ENCODE results near the gene HCFC1R1. TPM values are rescaled to one million over a fixed set of nuclear protein-coding genes. Genes with fewer than 3 reads are reported as not detected.

Gene HCFC1R1
- total RNA-seq, 2 experiments from 2014 or later = 24.2 to 24.8 TPM

- POLR2A ChIA-PET = interaction anchor here (0.6 kb wide), 1 partner anchor 163 kb away, joined by 3 read pairs; no protein-coding TSS in a partner anchor
- H3K27ac Mint-ChIP-seq = no peak overlapping the region
These were observed 2.2 kb upstream of the HCFC1R1 start for GRCh38 chr16:3026003-3026378.

GRCh38 chr16:3025032-3026002 lies 1.6 kb upstream of the HCFC1R1 start:
- Mint-ChIP-seq H3K36me3 (ENCODE audit: low read depth) (peaks cover 14% of the 10 kb centered on the region), H3K4me1 (ENCODE audit: low read depth) (peaks cover 56% of the 10 kb centered on the region), H3K9me3 (no peaks in the 10 kb centered on the region), H3K27ac (no peak overlapping the region), H3K27me3 (peaks cover 16% of the 10 kb centered on the region), H3K4me3 (peak overlapping the region; percentile 77)
- DNase-seq (no peak), ATAC-seq (no peak)
- intact Hi-C loops (cut with micrococcal nuclease) = no loop called here
- no peak for TF ChIP-seq CTCF (IDR thresholded peaks at IDR 0.05)
- POLR2A ChIA-PET = interaction anchor here (1.4 kb wide), 1 partner anchor 26 kb away, joined by 3 read pairs; no protein-coding TSS in a partner anchor
- CTCF ChIA-PET = interaction anchor here (1.4 to 10.5 kb wide), 5 partner anchors 6 to 104 kb away, joined by 3 to 135 read pairs (median 11); no protein-coding TSS in a partner anchor

More at GRCh38 chr16:3026003-3026378, 2.2 kb upstream of the HCFC1R1 start:
- TF ChIP-seq CTCF (IDR thresholded peaks at IDR 0.05) = no peak
- peaks cover 53% of the 10 kb centered on the region for H3K4me1 Mint-ChIP-seq (ENCODE audit: low read depth)
- intact Hi-C loops (cut with micrococcal nuclease) = no loop called here
- H3K9me3 Mint-ChIP-seq = no peaks in the 10 kb centered on the region
- peaks cover 14% of the 10 kb centered on the region for H3K36me3 Mint-ChIP-seq (ENCODE audit: low read depth)
- no peak for DNase-seq
- no peak overlapping the region for H3K4me3 Mint-ChIP-seq
- H3K27me3 Mint-ChIP-seq = peaks cover 20% of the 10 kb centered on the region
- CTCF ChIA-PET = interaction anchor here (1.4 to 10.5 kb wide), 4 partner anchors 5 to 43 kb away, joined by 3 to 135 read pairs (median 110); partner anchors contain the start of genes CLDN6, HCFC1R1, THOC6 and TNFRSF12A
- no peak for ATAC-seq

- H3K36me3 Mint-ChIP-seq (ENCODE audit: low read depth) = peaks cover 14% of the 10 kb centered on the region
- no peaks in the 10 kb centered on the region for H3K9me3 Mint-ChIP-seq
- ChIA-PET POLR2A (interaction anchor here (0.5 to 1.3 kb wide), 2 partner anchors 9 to 34 kb away, joined by 3 read pairs; no protein-coding TSS in a partner anchor), CTCF (interaction anchor here (1.2 to 10.5 kb wide), 7 partner anchors 8 to 111 kb away, joined by 3 to 135 read pairs (median 7); partner anchors contain the start of gene ZNF213)
- DNase-seq (no peak), ATAC-seq (no peak)
- intact Hi-C loops (cut with micrococcal nuclease) = no loop called here
- H3K4me1 Mint-ChIP-seq (ENCODE audit: low read depth) = peaks cover 48% of the 10 kb centered on the region
- peaks cover 4% of the 10 kb centered on the region for H3K27me3 Mint-ChIP-seq
- TF ChIP-seq CTCF (IDR thresholded peaks at IDR 0.05) = no peak
- H3K27ac Mint-ChIP-seq = peak overlapping the region; percentile 97
- H3K4me3 Mint-ChIP-seq = peak overlapping the region; percentile 77
These were observed 400 bp downstream of the HCFC1R1 start for GRCh38 chr16:3023415-3023668.

DNA sequence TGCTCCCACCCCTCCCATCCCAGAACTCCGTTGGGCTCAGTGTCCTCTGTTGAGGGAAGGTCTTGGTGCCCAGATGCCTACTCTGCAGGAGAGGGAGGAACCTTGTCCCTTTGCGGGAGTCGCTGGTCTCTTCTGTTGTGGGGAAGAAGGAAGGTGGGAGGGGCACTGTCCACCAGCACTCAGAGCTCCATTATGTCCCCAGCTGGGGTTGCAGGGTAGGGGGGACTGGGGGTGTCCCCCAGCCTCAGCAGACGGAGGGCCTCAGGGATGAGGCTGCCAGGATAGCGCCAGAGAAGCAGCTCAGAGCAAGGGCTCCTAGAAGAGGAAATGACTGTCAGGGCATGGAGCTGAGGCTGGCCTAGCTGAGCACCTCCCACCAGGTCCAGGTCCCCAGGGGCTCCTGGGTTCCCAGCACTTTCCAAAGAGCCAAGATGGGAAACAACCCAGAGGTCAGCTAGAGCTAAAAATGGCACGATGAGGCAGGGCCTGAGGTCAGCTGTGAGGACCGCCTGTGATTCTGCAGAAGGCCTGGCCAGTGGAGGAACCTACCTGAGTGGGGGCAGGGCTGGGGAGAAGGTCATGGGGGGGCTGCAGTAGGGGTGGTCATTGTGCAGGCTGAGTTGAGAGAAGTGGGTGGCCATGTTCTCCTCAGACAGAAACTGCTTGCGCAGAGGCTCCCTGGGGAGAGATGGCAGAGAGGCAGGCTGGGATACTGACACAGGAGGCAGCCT lies 893 bp downstream of the HCFC1R1 start:
- DNase-seq (peak; percentile 52), ATAC-seq (no peak)
- peaks cover 14% of the 10 kb centered on the region for H3K36me3 Mint-ChIP-seq (ENCODE audit: low read depth)
- H3K27ac Mint-ChIP-seq = peak overlapping the region; percentile 97
- intact Hi-C loops (cut with micrococcal nuclease) = no loop called here
- ChIA-PET POLR2A (interaction anchor here (0.5 to 1.3 kb wide), 2 partner anchors 8 to 35 kb away, joined by 3 read pairs; no protein-coding TSS in a partner anchor), CTCF (interaction anchor here (0.8 to 10.5 kb wide), 8 partner anchors 8 to 112 kb away, joined by 3 to 135 read pairs (median 6); partner anchors contain the start of gene ZNF213)
- H3K4me1 Mint-ChIP-seq (ENCODE audit: low read depth) = peaks cover 48% of the 10 kb centered on the region
- peaks cover 2% of the 10 kb centered on the region for H3K27me3 Mint-ChIP-seq
- TF ChIP-seq CTCF (IDR thresholded peaks at IDR 0.05) = no peak
- no peaks in the 10 kb centered on the region for H3K9me3 Mint-ChIP-seq
- peak overlapping the region; percentile 77 for H3K4me3 Mint-ChIP-seq
